Measurements from ENCODE around the gene KYAT1. TPM values are rescaled to one million over a fixed set of nuclear protein-coding genes. Genes with fewer than 3 reads are reported as not detected.

The KYAT1 gene
- total and polyA plus RNA-seq, 2 of the 13 experiments (the other 11 are each of a cell fraction or from before 2014, with no cell fraction given): 9.2 to 46.5 TPM

DNA sequence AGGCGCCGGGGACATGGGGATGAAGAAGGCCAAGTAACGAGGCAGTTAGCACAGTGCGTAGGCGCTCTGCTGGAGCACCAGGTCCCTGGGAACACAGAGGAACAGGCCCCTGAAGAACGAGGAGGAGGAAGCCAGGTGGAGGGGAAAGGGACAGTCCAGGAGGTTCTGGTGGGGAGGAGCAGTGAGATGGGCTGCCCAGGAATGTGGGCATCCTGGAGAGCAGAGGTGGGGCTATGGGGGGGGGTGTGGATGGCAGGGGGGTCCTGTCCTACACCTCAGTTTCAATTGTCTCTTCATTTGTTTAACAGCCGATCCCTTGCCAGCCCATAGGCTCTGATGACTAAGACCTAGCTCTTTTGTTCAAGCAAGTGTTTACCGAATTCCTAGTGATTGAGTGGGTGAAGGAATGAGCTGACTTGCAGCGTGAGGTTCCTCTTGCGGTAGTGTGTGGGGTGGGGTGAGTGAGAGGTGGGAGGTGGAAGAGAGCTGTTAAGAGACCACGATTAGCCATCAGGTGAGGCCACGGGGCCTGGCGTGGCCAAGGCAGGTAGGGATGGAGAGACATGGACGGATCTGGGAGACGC, 30.6 kb upstream of the KYAT1 start (continued):
- TF ChIP-seq MBNL3 (CRISPR knock-in tag; conservative IDR thresholded peaks at IDR 0.05) (no peak), ZMAT3 (CRISPR knock-in tag; conservative IDR thresholded peaks at IDR 0.05) (0 out of 2 replicates have a peak, but pooled peaks have one; percentile 33), ZNF83 (CRISPR knock-in tag; IDR thresholded peaks at IDR 0.05; ENCODE audit: borderline replicate concordance) (no peak), TEAD3 (CRISPR knock-in tag; optimal IDR thresholded peaks at IDR 0.05; ENCODE audit: borderline replicate concordance) (peak; percentile 80), ZBTB7A (CRISPR knock-in tag; IDR thresholded peaks at IDR 0.05) (no peak), ATRX (CRISPR knock-in tag; IDR thresholded peaks at IDR 0.05; ENCODE audit: borderline replicate concordance) (no peak), FOXA3 (CRISPR knock-in tag; IDR thresholded peaks at IDR 0.05) (0 out of 2 replicates have a peak, but pooled peaks have one; percentile 18), ZSCAN9 (CRISPR knock-in tag; IDR thresholded peaks at IDR 0.05; ENCODE audit: borderline replicate concordance) (no peak), ZNF766 (CRISPR knock-in tag; IDR thresholded peaks at IDR 0.05; ENCODE audit: borderline replicate concordance) (no peak), HMGA1 (CRISPR knock-in tag; conservative IDR thresholded peaks at IDR 0.05) (no peak), BCL6 (CRISPR knock-in tag; IDR thresholded peaks at IDR 0.05) (0 out of 2 replicates have a peak, but pooled peaks have one; percentile 11), ZBTB20 (CRISPR knock-in tag; IDR thresholded peaks at IDR 0.05; ENCODE audit: borderline replicate concordance, low read depth) (peak; percentile 51; the same call in 1 of the 2 replicates), NCOR1 (IDR thresholded peaks at IDR 0.05; ENCODE audit: borderline replicate concordance, low read length) (no peak), YEATS4 (CRISPR knock-in tag; IDR thresholded peaks at IDR 0.05; ENCODE audit: borderline replicate concordance) (0 out of 2 replicates have a peak, but pooled peaks have one; percentile 11), KAT2B (IDR thresholded peaks at IDR 0.05; ENCODE audit: borderline replicate concordance, low read depth, low read length) (no peak)
- TF ChIP-seq, protein P1, sequence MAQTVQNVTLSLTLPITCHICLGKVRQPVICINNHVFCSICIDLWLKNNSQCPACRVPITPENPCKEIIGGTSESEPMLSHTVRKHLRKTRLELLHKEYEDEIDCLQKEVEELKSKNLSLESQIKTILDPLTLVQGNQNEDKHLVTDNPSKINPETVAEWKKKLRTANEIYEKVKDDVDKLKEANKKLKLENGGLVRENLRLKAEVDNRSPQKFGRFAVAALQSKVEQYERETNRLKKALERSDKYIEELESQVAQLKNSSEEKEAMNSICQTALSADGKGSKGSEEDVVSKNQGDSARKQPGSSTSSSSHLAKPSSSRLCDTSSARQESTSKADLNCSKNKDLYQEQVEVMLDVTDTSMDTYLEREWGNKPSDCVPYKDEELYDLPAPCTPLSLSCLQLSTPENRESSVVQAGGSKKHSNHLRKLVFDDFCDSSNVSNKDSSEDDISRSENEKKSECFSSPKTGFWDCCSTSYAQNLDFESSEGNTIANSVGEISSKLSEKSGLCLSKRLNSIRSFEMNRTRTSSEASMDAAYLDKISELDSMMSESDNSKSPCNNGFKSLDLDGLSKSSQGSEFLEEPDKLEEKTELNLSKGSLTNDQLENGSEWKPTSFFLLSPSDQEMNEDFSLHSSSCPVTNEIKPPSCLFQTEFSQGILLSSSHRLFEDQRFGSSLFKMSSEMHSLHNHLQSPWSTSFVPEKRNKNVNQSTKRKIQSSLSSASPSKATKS (CRISPR knock-in tag; IDR thresholded peaks at IDR 0.05): no peak
- TF ChIP-seq, protein P2, sequence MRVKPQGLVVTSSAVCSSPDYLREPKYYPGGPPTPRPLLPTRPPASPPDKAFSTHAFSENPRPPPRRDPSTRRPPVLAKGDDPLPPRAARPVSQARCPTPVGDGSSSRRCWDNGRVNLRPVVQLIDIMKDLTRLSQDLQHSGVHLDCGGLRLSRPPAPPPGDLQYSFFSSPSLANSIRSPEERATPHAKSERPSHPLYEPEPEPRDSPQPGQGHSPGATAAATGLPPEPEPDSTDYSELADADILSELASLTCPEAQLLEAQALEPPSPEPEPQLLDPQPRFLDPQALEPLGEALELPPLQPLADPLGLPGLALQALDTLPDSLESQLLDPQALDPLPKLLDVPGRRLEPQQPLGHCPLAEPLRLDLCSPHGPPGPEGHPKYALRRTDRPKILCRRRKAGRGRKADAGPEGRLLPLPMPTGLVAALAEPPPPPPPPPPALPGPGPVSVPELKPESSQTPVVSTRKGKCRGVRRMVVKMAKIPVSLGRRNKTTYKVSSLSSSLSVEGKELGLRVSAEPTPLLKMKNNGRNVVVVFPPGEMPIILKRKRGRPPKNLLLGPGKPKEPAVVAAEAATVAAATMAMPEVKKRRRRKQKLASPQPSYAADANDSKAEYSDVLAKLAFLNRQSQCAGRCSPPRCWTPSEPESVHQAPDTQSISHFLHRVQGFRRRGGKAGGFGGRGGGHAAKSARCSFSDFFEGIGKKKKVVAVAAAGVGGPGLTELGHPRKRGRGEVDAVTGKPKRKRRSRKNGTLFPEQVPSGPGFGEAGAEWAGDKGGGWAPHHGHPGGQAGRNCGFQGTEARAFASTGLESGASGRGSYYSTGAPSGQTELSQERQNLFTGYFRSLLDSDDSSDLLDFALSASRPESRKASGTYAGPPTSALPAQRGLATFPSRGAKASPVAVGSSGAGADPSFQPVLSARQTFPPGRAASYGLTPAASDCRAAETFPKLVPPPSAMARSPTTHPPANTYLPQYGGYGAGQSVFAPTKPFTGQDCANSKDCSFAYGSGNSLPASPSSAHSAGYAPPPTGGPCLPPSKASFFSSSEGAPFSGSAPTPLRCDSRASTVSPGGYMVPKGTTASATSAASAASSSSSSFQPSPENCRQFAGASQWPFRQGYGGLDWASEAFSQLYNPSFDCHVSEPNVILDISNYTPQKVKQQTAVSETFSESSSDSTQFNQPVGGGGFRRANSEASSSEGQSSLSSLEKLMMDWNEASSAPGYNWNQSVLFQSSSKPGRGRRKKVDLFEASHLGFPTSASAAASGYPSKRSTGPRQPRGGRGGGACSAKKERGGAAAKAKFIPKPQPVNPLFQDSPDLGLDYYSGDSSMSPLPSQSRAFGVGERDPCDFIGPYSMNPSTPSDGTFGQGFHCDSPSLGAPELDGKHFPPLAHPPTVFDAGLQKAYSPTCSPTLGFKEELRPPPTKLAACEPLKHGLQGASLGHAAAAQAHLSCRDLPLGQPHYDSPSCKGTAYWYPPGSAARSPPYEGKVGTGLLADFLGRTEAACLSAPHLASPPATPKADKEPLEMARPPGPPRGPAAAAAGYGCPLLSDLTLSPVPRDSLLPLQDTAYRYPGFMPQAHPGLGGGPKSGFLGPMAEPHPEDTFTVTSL (CRISPR knock-in tag; IDR thresholded peaks at IDR 0.05; ENCODE audit: borderline replicate concordance): no peak
